GM12873 (cell line): Measurements from ENCODE around the gene FAM210A.

Source experiments
- CTCF ChIP-seq: IDR thresholded peaks from 2 replicates; pipeline ENCODE4 v1.5.1; 2012; ENCODE audit warnings: low read depth, mild to moderate bottlenecking, moderate library complexity, low read length, control low read depth; ENCODE audit not compliant: insufficient read depth; ENCODE audit errors: missing control alignments

FAM210A gene

GRCh38 chr18:13623871-13624270 is 102.5 kb downstream of the FAM210A start:
- no peak for TF ChIP-seq CTCF

- TF ChIP-seq CTCF: no peak
Measured at GRCh38 chr18:13623348-13623747, 103.0 kb downstream of the FAM210A start.

GRCh38 chr18:13622751-13623150 is 103.6 kb downstream of the FAM210A start:
- TF ChIP-seq CTCF: no peak

GRCh38 chr18:13621886-13622619 is 104.3 kb downstream of the FAM210A start:
- TF ChIP-seq CTCF: no peak

GRCh38 chr18:13621446-13621849 is 104.9 kb downstream of the FAM210A start:
- no peak for TF ChIP-seq CTCF

GRCh38 chr18:13620818-13621445 is 105.4 kb downstream of the FAM210A start:
- TF ChIP-seq CTCF: no peak

- no peak for TF ChIP-seq CTCF
Measured at GRCh38 chr18:13620206-13620672, 106.1 kb downstream of the FAM210A start.
